GM12878 (cell line): ENCODE results near the gene INO80B.

Experiments
- BHLHE40 ChIP-seq, 2 experiments: fragments of 450-650 bp in 1 of 2; IDR thresholded peaks; 2 replicates each; pipeline ENCODE4 v1.6.1; 2011 to 2017; ENCODE audit warnings: low read depth in 2 of 2, borderline replicate concordance in 1 of 2, improper control_type of control experiment in 1 of 2, low read length in 1 of 2, mild to moderate bottlenecking in 1 of 2
- EP300 ChIP-seq, 2 experiments: fragments of 150-350 bp in 1 of 2; IDR thresholded peaks; 2 replicates each; pipeline ENCODE4 v1.6.1; 2011 to 2012; ENCODE audit warnings: low read depth in 2 of 2, low read length in 2 of 2, borderline replicate concordance in 1 of 2, improper control_type of control experiment in 1 of 2, inconsistent platforms in 1 of 2; ENCODE audit not compliant: control insufficient read depth in 1 of 2
- EZH2 ChIP-seq: IDR thresholded peaks from 2 replicates; pipeline ENCODE4 v1.6.1; 2012; ENCODE audit warnings: low read depth, mild to moderate bottlenecking, control low read depth, inconsistent platforms, low read length, borderline replicate concordance; ENCODE audit not compliant: control insufficient read depth
- FOXM1 ChIP-seq: IDR thresholded peaks from 2 replicates; pipeline ENCODE4 v1.6.1; 2012; ENCODE audit warnings: low read depth, mild to moderate bottlenecking, inconsistent platforms, low read length, moderate library complexity
- KDM1A ChIP-seq: fragments of 200-600 bp; sonication (generic); IDR thresholded peaks from 2 replicates; pipeline ENCODE4 v1.6.1; 2016; ENCODE audit warnings: borderline replicate concordance
- SIN3A ChIP-seq: IDR thresholded peaks from 2 replicates; pipeline ENCODE4 v1.6.1; 2012; ENCODE audit warnings: low read depth, low read length, improper control_type of control experiment
- SMAD1 ChIP-seq: fragments of 450-650 bp; IDR thresholded peaks from 2 replicates; pipeline ENCODE4 v1.6.1; 2018; ENCODE audit warnings: mild to moderate bottlenecking, low read depth; ENCODE audit not compliant: partially characterized antibody
- TCF3 ChIP-seq: IDR thresholded peaks from 2 replicates; pipeline ENCODE4 v1.6.1; 2012; ENCODE audit warnings: low read depth, mild to moderate bottlenecking, low read length, borderline replicate concordance; ENCODE audit not compliant: insufficient read depth
- ZNF24 ChIP-seq: fragments of 450-650 bp; IDR thresholded peaks from 2 replicates; pipeline ENCODE4 v1.6.1; 2017; ENCODE audit warnings: antibody characterized with exemption, mild to moderate bottlenecking
- TF ChIP-seq, protein P1 (sequence below), 3 experiments: IDR thresholded peaks in 2 of 3; conservative IDR thresholded peaks in 1 of 3; 2 replicates each; pipeline ENCODE4 v1.5.1; 2011; ENCODE audit warnings: low read depth in 3 of 3, low read length in 3 of 3, mild to moderate bottlenecking in 3 of 3, control low read depth in 2 of 3, moderate library complexity in 2 of 3, inconsistent platforms in 1 of 3, mixed read lengths in 1 of 3; ENCODE audit not compliant: control insufficient read depth in 2 of 3, insufficient read depth in 1 of 3; ENCODE audit errors: extremely low read depth in 1 of 3

DNA sequence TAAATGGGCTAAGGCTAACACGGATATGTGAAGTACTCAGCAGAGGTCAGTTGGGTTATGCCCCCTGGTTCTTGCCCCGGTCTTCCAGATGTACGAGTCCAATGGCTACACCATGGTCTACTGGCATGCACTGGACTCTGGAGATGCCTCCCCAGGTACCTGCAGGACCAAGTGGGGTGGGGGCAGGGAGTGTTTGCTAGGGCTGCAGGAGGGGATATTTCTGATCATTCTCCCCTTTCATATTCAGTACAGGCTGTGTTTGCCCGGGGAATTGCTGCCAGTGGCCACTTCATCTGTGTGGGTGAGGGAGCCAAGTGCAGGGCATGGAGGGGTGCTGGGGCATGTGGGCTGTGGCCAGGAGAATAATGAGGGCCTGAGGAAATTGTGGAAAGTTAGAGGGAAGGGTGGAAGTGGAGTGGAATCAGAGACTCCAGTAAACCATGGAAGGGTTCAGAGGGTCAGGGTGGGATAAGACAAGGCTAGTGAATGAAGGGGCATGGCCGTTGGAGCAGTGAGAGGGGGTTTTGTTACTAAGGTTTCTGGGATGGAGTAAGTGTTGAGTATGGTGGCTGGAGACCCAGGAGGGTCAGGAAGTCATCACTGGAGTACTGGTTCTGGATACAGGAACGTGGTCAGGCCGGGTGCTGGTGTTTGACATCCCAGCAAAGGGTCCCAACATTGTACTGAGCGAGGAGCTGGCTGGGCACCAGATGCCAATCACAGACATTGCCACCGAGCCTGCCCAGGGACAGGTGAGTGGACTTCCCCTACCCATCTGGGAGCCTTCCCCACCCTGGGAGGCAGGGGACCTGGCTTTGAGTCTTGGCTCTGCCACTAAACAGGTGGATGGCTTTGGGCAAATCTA, 31.4 kb upstream of the INO80B start:
- TF ChIP-seq EZH2 (no peak), SMAD1 (no peak), FOXM1 (no peak), ZNF24 (no peak), KDM1A (no peak), EP300 (IDR thresholded peaks at IDR 0.05; ENCODE audit: borderline replicate concordance in 1 of 2, control insufficient read depth in 1 of 2, low read depth in 2 of 2, low read length in 2 of 2) (no peak), BHLHE40 (IDR thresholded peaks at IDR 0.05; ENCODE audit: borderline replicate concordance in 1 of 2, low read depth in 2 of 2, low read length in 1 of 2) (no peak), TCF3 (no peak), SIN3A (no peak)
- TF ChIP-seq, protein P1, sequence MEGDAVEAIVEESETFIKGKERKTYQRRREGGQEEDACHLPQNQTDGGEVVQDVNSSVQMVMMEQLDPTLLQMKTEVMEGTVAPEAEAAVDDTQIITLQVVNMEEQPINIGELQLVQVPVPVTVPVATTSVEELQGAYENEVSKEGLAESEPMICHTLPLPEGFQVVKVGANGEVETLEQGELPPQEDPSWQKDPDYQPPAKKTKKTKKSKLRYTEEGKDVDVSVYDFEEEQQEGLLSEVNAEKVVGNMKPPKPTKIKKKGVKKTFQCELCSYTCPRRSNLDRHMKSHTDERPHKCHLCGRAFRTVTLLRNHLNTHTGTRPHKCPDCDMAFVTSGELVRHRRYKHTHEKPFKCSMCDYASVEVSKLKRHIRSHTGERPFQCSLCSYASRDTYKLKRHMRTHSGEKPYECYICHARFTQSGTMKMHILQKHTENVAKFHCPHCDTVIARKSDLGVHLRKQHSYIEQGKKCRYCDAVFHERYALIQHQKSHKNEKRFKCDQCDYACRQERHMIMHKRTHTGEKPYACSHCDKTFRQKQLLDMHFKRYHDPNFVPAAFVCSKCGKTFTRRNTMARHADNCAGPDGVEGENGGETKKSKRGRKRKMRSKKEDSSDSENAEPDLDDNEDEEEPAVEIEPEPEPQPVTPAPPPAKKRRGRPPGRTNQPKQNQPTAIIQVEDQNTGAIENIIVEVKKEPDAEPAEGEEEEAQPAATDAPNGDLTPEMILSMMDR (IDR thresholded peaks at IDR 0.05 in 2 of 3, conservative IDR thresholded peaks at IDR 0.05 in 1 of 3; ENCODE audit: control insufficient read depth in 2 of 3, extremely low read depth in 1 of 3, insufficient read depth in 1 of 3, low read depth in 3 of 3, low read length in 3 of 3), result no peak
